Measurements from ENCODE around the gene TAL1.

Gene TAL1

DNA sequence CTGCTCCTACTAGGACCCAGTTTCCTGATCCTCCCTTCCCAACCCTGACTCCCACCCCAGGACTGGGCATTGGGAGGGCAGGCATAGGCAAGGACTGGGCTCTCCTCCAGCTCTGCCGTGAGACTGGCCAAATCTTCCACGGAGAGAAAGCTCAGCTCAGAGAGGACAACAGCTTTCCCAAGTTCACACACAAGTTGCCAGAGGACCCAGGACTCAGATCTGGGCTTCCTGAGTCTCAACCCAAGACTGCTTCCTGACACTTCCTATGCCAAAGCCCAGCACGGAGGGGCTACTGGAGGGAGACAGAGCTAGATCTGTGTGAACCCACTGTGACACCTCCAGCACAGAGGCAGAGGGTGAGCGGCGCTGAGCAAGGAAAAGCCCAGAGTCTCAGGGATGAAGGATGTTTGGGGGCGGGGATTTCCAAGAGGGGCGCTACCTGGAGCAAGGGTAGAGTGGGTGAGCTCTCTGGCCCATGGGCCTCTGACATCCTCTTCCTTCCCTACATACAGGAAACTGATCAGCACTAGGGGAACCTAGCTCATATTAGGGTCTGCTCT is 49.3 kb downstream of the TAL1 start:
- no peak overlapping the region for H2BK120ac ChIP-seq (ENCODE audit: low read depth, low read length)
- no peak overlapping the region for H3K4ac ChIP-seq (ENCODE audit: low read depth, low read length)
- H3K4me2 ChIP-seq (ENCODE audit: low read length): no peak overlapping the region
- H2BK5ac ChIP-seq (ENCODE audit: low read length): no peak overlapping the region
- H3K27ac ChIP-seq (ENCODE audit: low read depth, low read length): no peak overlapping the region
- H3K36me3 ChIP-seq (ENCODE audit: control insufficient read depth, insufficient read depth, low read length): no peaks in the 10 kb centered on the region
- no peak overlapping the region for H4K5ac ChIP-seq (ENCODE audit: low read length)
- peaks cover 3% of the 10 kb centered on the region for H3K4me1 ChIP-seq (ENCODE audit: control insufficient read depth, low read depth, low read length)
- no peak overlapping the region for H4K8ac ChIP-seq (ENCODE audit: low read depth, low read length)
- DNase-seq: no peak
- H3K9ac ChIP-seq (ENCODE audit: low read length): no peak overlapping the region
- no peak overlapping the region for H3K56ac ChIP-seq (ENCODE audit: low read length)
- no peaks in the 10 kb centered on the region for H3K27me3 ChIP-seq (ENCODE audit: insufficient read depth, low read length, poor library complexity)
- no peak overlapping the region for H3K4me3 ChIP-seq (ENCODE audit: low read length)
- H3K79me1 ChIP-seq (ENCODE audit: low read length): no peaks in the 10 kb centered on the region
- no peak overlapping the region for H3K18ac ChIP-seq (ENCODE audit: low read length)
- H3K23ac ChIP-seq (ENCODE audit: low read length): no peak overlapping the region
- WGBS (ENCODE audit: extremely low coverage, insufficient coverage, low lambda C conversion rate): no CpG with 5 or more reads among the region's 7 CpGs
- no peak overlapping the region for H2AK5ac ChIP-seq (ENCODE audit: low read length)
- H3K79me2 ChIP-seq (ENCODE audit: control insufficient read depth, insufficient read depth, low read length): no peaks in the 10 kb centered on the region
- no peak overlapping the region for H2BK15ac ChIP-seq (replicated peaks; ENCODE audit: low read depth)

- Histone ChIP-seq H3K79me2 (ENCODE audit: control insufficient read depth, insufficient read depth, low read length) (no peaks in the 10 kb centered on the region), H3K18ac (ENCODE audit: low read length) (no peak overlapping the region), H3K56ac (ENCODE audit: low read length) (no peak overlapping the region), H3K4me2 (ENCODE audit: low read length) (no peak overlapping the region), H3K23ac (ENCODE audit: low read length) (no peak overlapping the region), H3K4me3 (ENCODE audit: low read length) (no peak overlapping the region), H2AK5ac (ENCODE audit: low read length) (no peak overlapping the region), H3K79me1 (ENCODE audit: low read length) (no peaks in the 10 kb centered on the region), H4K5ac (ENCODE audit: low read length) (no peak overlapping the region), H2BK120ac (ENCODE audit: low read depth, low read length) (no peak overlapping the region), H2BK15ac (replicated peaks; ENCODE audit: low read depth) (no peak overlapping the region), H3K27ac (ENCODE audit: low read depth, low read length) (no peak overlapping the region), H3K27me3 (ENCODE audit: insufficient read depth, low read length, poor library complexity) (no peaks in the 10 kb centered on the region), H3K36me3 (ENCODE audit: control insufficient read depth, insufficient read depth, low read length) (no peaks in the 10 kb centered on the region), H3K9ac (ENCODE audit: low read length) (no peak overlapping the region), H3K4me1 (ENCODE audit: control insufficient read depth, low read depth, low read length) (peaks cover 3% of the 10 kb centered on the region), H3K4ac (ENCODE audit: low read depth, low read length) (no peak overlapping the region), H2BK5ac (ENCODE audit: low read length) (no peak overlapping the region), H4K8ac (ENCODE audit: low read depth, low read length) (no peak overlapping the region)
- no peak for DNase-seq
- no CpG with 5 or more reads among the region's 7 CpGs for WGBS (ENCODE audit: extremely low coverage, insufficient coverage, low lambda C conversion rate)
Observed at GRCh38 chr1:47181955-47182675, 49.9 kb downstream of the TAL1 start.

DNA sequence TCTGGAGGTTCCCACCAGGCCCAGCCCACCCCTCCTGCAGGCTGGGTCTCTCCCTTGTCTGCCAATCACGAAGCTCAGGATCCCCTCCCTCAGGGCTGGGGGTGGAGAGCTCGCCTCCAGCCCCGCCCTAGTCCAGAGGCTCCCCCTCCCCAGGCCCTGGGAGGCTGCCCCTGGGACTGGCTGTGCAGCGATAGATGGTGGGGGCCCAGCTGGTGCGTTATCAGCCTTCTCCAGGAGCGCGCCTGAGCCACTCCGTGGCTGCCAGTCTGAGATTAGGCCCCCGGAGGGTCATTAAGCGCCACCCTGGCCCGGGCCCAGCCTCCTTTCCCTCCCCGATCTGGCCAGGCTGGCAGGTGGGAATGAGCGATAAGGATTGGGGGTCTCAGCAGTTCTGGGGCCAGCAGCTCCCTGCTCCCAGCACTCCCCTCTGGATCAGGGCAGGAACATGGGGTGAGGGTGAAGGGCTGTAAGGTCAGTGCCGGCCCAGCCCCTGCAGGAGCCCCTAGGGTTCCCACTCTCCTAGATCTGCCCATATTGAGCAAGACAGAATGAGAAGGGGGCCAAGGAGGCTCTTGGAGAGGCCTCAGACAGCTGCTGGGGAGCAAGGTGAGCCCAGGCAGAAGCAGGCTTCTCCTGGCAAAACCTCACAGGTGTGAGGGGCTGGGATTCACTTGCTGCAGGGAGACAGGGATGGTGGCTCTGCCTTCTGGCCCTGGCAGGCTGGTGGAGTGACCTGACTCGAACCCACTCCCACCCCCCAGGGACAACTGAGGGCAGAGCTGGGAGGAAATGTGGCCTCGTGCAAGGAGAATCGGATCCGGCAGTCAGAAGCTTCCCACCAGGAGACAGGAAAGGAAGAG is 50.7 kb downstream of the TAL1 start:
- no CpG with 5 or more reads among the region's 18 CpGs for WGBS (ENCODE audit: extremely low coverage, insufficient coverage, low lambda C conversion rate)
- Histone ChIP-seq H3K4me3 (ENCODE audit: low read length) (no peak overlapping the region), H4K5ac (ENCODE audit: low read length) (no peak overlapping the region), H3K18ac (ENCODE audit: low read length) (no peak overlapping the region), H4K8ac (ENCODE audit: low read depth, low read length) (no peak overlapping the region), H3K27ac (ENCODE audit: low read depth, low read length) (no peak overlapping the region), H3K4ac (ENCODE audit: low read depth, low read length) (no peak overlapping the region), H2BK15ac (replicated peaks; ENCODE audit: low read depth) (no peak overlapping the region), H3K4me2 (ENCODE audit: low read length) (no peak overlapping the region), H2BK5ac (ENCODE audit: low read length) (no peak overlapping the region), H2AK5ac (ENCODE audit: low read length) (no peak overlapping the region), H2BK120ac (ENCODE audit: low read depth, low read length) (no peak overlapping the region), H3K4me1 (ENCODE audit: control insufficient read depth, low read depth, low read length) (peaks cover 3% of the 10 kb centered on the region), H3K79me2 (ENCODE audit: control insufficient read depth, insufficient read depth, low read length) (no peaks in the 10 kb centered on the region), H3K27me3 (ENCODE audit: insufficient read depth, low read length, poor library complexity) (no peaks in the 10 kb centered on the region), H3K56ac (ENCODE audit: low read length) (no peak overlapping the region), H3K79me1 (ENCODE audit: low read length) (no peaks in the 10 kb centered on the region), H3K9ac (ENCODE audit: low read length) (no peak overlapping the region), H3K23ac (ENCODE audit: low read length) (no peak overlapping the region), H3K36me3 (ENCODE audit: control insufficient read depth, insufficient read depth, low read length) (no peaks in the 10 kb centered on the region)
- DNase-seq: peak; percentile 36

GRCh38 chr1:47180603-47181094 is 51.4 kb downstream of the TAL1 start:
- H3K79me1 ChIP-seq (ENCODE audit: low read length): no peaks in the 10 kb centered on the region
- DNase-seq: no peak
- no CpG with 5 or more reads among the region's 3 CpGs for WGBS (ENCODE audit: extremely low coverage, insufficient coverage, low lambda C conversion rate)
- H3K79me2 ChIP-seq (ENCODE audit: control insufficient read depth, insufficient read depth, low read length): no peaks in the 10 kb centered on the region
- no peak overlapping the region for H4K5ac ChIP-seq (ENCODE audit: low read length)
- H3K4me1 ChIP-seq (ENCODE audit: control insufficient read depth, low read depth, low read length): peaks cover 3% of the 10 kb centered on the region
- H2BK120ac ChIP-seq (ENCODE audit: low read depth, low read length): no peak overlapping the region
- H2BK5ac ChIP-seq (ENCODE audit: low read length): no peak overlapping the region
- H2AK5ac ChIP-seq (ENCODE audit: low read length): no peak overlapping the region
- no peak overlapping the region for H3K4me3 ChIP-seq (ENCODE audit: low read length)
- no peak overlapping the region for H3K23ac ChIP-seq (ENCODE audit: low read length)
- no peak overlapping the region for H3K18ac ChIP-seq (ENCODE audit: low read length)
- H3K27me3 ChIP-seq (ENCODE audit: insufficient read depth, low read length, poor library complexity): no peaks in the 10 kb centered on the region
- no peak overlapping the region for H3K27ac ChIP-seq (ENCODE audit: low read depth, low read length)
- no peak overlapping the region for H3K56ac ChIP-seq (ENCODE audit: low read length)
- H3K4me2 ChIP-seq (ENCODE audit: low read length): no peak overlapping the region
- H3K4ac ChIP-seq (ENCODE audit: low read depth, low read length): no peak overlapping the region
- no peak overlapping the region for H3K9ac ChIP-seq (ENCODE audit: low read length)
- H3K36me3 ChIP-seq (ENCODE audit: control insufficient read depth, insufficient read depth, low read length): no peaks in the 10 kb centered on the region
- H2BK15ac ChIP-seq (replicated peaks; ENCODE audit: low read depth): no peak overlapping the region
- no peak overlapping the region for H4K8ac ChIP-seq (ENCODE audit: low read depth, low read length)

GRCh38 chr1:47179988-47180563 is 51.9 kb downstream of the TAL1 start:
- no peaks in the 10 kb centered on the region for H3K79me1 ChIP-seq (ENCODE audit: low read length)
- no peak overlapping the region for H2AK5ac ChIP-seq (ENCODE audit: low read length)
- H3K4me1 ChIP-seq (ENCODE audit: control insufficient read depth, low read depth, low read length): peaks cover 3% of the 10 kb centered on the region
- H3K4me3 ChIP-seq (ENCODE audit: low read length): no peak overlapping the region
- DNase-seq: no peak
- no peak overlapping the region for H2BK15ac ChIP-seq (replicated peaks; ENCODE audit: low read depth)
- no peaks in the 10 kb centered on the region for H3K36me3 ChIP-seq (ENCODE audit: control insufficient read depth, insufficient read depth, low read length)
- H3K9ac ChIP-seq (ENCODE audit: low read length): no peak overlapping the region
- no peak overlapping the region for H3K4ac ChIP-seq (ENCODE audit: low read depth, low read length)
- no peak overlapping the region for H3K23ac ChIP-seq (ENCODE audit: low read length)
- no peak overlapping the region for H2BK120ac ChIP-seq (ENCODE audit: low read depth, low read length)
- H3K56ac ChIP-seq (ENCODE audit: low read length): no peak overlapping the region
- H3K27ac ChIP-seq (ENCODE audit: low read depth, low read length): no peak overlapping the region
- H4K8ac ChIP-seq (ENCODE audit: low read depth, low read length): no peak overlapping the region
- no peak overlapping the region for H4K5ac ChIP-seq (ENCODE audit: low read length)
- no peak overlapping the region for H3K4me2 ChIP-seq (ENCODE audit: low read length)
- no CpG with 5 or more reads among the region's 3 CpGs for WGBS (ENCODE audit: extremely low coverage, insufficient coverage, low lambda C conversion rate)
- H2BK5ac ChIP-seq (ENCODE audit: low read length): no peak overlapping the region
- H3K79me2 ChIP-seq (ENCODE audit: control insufficient read depth, insufficient read depth, low read length): no peaks in the 10 kb centered on the region
- H3K27me3 ChIP-seq (ENCODE audit: insufficient read depth, low read length, poor library complexity): no peaks in the 10 kb centered on the region
- H3K18ac ChIP-seq (ENCODE audit: low read length): no peak overlapping the region

Measured in mesendoderm (in vitro differentiated cells).